Glutamatergic neuron (in vitro differentiated cells): ENCODE results near the gene HPSE2. TPM values are rescaled to one million over a fixed set of nuclear protein-coding genes. Genes with fewer than 3 reads are reported as not detected.
"Not testable (repeated sequence)": the region's sequence is repeated elsewhere in the genome, so short reads cannot be mapped to it uniquely, and the experiment has no call there.

Experiments
- DNase-seq: peaks from one replicate; pipeline ENCODE4 v3.0.0; 2022
- H3K27ac Mint-ChIP-seq: one replicate; pipeline ENCODE4 v1.8.0; 2020; ENCODE audit warnings: mild to moderate bottlenecking, mixed read lengths, inconsistent platforms; ENCODE audit not compliant: unreplicated experiment
- H3K27me3 Mint-ChIP-seq: one replicate; pipeline ENCODE4 v1.8.0; 2020; ENCODE audit warnings: mild to moderate bottlenecking, moderate library complexity, mixed read lengths, inconsistent platforms; ENCODE audit not compliant: unreplicated experiment
- H3K36me3 Mint-ChIP-seq: one replicate; pipeline ENCODE4 v1.8.0; 2020; ENCODE audit warnings: mild to moderate bottlenecking, mixed read lengths, inconsistent platforms; ENCODE audit not compliant: unreplicated experiment
- H3K4me1 Mint-ChIP-seq: one replicate; pipeline ENCODE4 v1.8.0; 2020; ENCODE audit warnings: mild to moderate bottlenecking, low read depth, mixed read lengths, inconsistent platforms; ENCODE audit not compliant: unreplicated experiment
- H3K4me3 Mint-ChIP-seq: one replicate; pipeline ENCODE4 v1.8.0; 2020; ENCODE audit warnings: mild to moderate bottlenecking, mixed read lengths, inconsistent platforms; ENCODE audit not compliant: unreplicated experiment
- H3K9me3 Mint-ChIP-seq: one replicate; pipeline ENCODE4 v1.8.0; 2020; ENCODE audit warnings: mild to moderate bottlenecking, moderate library complexity, mixed read lengths, inconsistent platforms; ENCODE audit not compliant: unreplicated experiment
- total RNA-seq: library from RNA; stranded (reverse); fragmentation: NEBNext Ultra II Directional; extraction: Animal tissue kit (Norgen Biotek cat#: 25700); gene quantifications from one replicate; pipeline ENCODE4 v1.2.1, GENCODE V29; 2021; ENCODE audit not compliant: unreplicated experiment
- TF ChIP-seq, protein P1 (sequence below): fragments of 200-600 bp; sonication (generic); IDR thresholded peaks from one replicate; pipeline ENCODE4 v1.5.0; 2021; ENCODE audit not compliant: partially characterized antibody, unreplicated experiment

The HPSE2 gene
- total RNA-seq, 1 donor from 2014 or later: not detected

DNA sequence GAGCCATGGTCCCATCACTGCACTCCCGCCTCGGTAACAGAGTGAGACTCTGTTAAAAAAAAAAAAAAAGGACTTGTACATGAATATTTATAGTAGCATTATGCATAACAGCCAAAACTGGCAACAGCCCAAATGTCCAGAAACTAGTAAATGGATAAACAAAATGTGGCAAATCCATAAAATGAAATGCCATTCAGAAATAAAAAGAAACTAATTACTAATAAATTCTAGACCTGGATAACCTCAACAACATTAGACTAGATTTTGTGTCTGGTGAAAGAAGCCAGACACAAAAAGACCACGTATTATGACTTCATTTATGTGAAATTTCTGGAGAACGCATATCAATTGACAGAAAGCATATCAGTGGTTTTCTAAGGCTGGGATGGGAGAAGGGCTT, 74.5 kb downstream of the HPSE2 start:
- TF ChIP-seq, protein P1, sequence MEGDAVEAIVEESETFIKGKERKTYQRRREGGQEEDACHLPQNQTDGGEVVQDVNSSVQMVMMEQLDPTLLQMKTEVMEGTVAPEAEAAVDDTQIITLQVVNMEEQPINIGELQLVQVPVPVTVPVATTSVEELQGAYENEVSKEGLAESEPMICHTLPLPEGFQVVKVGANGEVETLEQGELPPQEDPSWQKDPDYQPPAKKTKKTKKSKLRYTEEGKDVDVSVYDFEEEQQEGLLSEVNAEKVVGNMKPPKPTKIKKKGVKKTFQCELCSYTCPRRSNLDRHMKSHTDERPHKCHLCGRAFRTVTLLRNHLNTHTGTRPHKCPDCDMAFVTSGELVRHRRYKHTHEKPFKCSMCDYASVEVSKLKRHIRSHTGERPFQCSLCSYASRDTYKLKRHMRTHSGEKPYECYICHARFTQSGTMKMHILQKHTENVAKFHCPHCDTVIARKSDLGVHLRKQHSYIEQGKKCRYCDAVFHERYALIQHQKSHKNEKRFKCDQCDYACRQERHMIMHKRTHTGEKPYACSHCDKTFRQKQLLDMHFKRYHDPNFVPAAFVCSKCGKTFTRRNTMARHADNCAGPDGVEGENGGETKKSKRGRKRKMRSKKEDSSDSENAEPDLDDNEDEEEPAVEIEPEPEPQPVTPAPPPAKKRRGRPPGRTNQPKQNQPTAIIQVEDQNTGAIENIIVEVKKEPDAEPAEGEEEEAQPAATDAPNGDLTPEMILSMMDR: no peak
- Mint-ChIP-seq H3K36me3 (no peaks in the 10 kb centered on the region), H3K4me3 (no peak overlapping the region), H3K4me1 (no peaks in the 10 kb centered on the region), H3K9me3 (no peaks in the 10 kb centered on the region), H3K27ac (no peak overlapping the region), H3K27me3 (no peaks in the 10 kb centered on the region)
- DNase-seq: no peak

DNA sequence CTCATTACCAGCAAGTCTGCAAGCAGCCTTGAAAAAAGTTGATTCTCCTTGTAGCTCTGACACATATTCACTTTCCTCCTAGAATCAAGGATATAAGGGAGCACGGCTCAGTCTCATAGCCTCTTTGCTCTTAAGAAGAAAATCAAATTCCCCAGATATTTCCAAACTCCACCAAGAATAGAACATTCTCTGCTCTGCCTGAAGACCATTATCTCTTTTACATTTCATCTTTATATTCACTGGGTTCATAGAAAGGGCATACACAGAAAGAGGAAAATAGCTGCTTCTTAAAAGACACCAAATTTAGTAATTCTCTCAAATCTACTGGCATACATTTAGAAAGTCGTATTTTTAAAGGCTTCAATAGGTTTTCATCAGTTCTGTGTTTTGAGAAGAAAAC, 92.0 kb downstream of the HPSE2 start:
- Mint-ChIP-seq H3K27ac (no peak overlapping the region), H3K36me3 (no peaks in the 10 kb centered on the region), H3K9me3 (no peaks in the 10 kb centered on the region), H3K4me3 (no peak overlapping the region), H3K27me3 (no peaks in the 10 kb centered on the region), H3K4me1 (no peaks in the 10 kb centered on the region)
- TF ChIP-seq, protein P1: no peak
- DNase-seq: no peak

DNA sequence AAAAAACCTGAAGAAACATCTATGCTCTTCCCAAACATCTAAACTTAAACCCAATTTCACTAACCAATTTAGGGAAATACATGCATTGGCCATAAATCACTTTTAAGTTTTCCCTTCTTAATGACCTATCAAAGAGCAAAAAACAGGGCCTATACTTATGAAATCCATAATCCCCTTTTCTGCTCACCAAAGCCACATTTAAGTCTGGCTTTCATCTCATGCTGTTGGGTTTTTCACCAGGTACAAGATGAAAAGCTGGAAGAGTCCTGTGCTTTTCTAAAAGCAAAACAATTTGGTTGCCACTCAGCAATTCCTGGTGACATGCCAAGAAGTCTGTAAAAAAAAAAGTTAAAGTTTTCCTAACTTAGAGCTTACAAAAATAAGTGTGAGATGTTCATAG, 92.6 kb downstream of the HPSE2 start:
- Mint-ChIP-seq H3K27ac (no peak overlapping the region), H3K27me3 (no peaks in the 10 kb centered on the region), H3K4me1 (no peaks in the 10 kb centered on the region), H3K9me3 (no peaks in the 10 kb centered on the region), H3K36me3 (no peaks in the 10 kb centered on the region), H3K4me3 (no peak overlapping the region)
- no peak for DNase-seq
- TF ChIP-seq, protein P1: no peak

DNA sequence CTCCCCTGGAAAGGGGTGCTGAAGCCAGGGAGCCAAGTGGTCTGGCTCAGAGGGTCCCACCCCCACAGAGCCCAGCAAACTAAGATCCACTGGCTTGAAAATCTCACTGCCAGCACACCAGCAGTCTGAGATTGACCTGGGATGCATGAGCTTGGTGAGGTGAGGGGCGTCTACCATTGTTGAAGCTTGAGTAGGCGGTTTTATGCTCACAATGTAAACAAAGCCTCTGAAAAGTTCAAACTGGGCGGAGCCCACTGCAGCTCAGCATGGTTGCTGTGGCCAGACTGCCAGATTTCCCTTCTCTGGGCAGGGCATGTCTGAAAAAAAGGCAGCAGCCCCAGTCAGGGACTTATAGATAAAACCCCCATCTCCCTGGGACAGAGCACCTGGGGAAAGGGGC, 102.8 kb downstream of the HPSE2 start:
- H3K27me3 Mint-ChIP-seq, H3K4me3 Mint-ChIP-seq, H3K9me3 Mint-ChIP-seq, H3K27ac Mint-ChIP-seq, H3K36me3 Mint-ChIP-seq, DNase-seq, H3K4me1 Mint-ChIP-seq: not testable (repeated sequence)

DNA sequence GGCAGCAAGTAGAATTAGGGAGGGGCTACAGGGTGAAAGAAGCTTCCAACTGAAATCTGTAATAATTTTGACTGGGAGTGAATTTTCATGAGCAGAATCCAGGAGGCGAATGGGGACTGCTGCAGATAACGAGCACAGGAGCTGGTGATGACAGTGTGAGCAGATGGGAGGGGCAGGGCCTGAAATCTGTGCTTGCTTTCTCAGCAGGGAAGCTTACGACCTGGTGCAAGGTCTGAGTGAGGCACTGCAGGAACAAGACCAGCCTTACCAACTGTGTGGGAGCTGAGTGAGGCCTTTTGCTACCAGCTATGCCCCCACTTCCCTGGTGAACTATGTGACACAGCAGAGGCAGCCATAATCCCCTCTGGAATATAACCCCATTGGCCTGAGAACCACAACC, 109.8 kb downstream of the HPSE2 start:
- TF ChIP-seq, protein P1: no peak
- Mint-ChIP-seq H3K27ac (no peak overlapping the region), H3K9me3 (peaks cover 2% of the 10 kb centered on the region), H3K4me3 (no peak overlapping the region), H3K4me1 (no peaks in the 10 kb centered on the region), H3K36me3 (peaks cover 3% of the 10 kb centered on the region), H3K27me3 (no peaks in the 10 kb centered on the region)
- DNase-seq: peak; percentile 5

DNA sequence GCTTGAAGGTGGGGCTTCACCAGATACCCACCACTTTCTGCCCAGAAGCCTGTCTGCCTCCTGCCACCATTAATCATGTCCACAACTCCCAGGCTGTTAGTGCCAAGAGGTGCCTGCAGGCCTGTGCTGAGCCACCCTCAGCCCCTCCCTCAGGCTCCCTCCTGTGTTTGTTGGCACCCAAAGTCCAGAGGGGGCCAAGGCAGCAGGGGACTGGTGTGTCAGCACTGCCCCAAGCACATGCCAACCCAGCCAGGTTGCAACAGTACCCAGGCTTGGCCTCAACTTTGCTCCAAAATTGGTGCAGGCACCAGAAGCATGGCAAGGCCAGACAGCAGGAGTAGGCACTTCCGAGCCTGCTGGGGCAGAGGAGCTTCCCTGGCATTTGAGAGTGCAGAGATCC, 111.3 kb downstream of the HPSE2 start:
- no peaks in the 10 kb centered on the region for H3K27me3 Mint-ChIP-seq
- H3K9me3 Mint-ChIP-seq: peaks cover 4% of the 10 kb centered on the region
- no peaks in the 10 kb centered on the region for H3K4me1 Mint-ChIP-seq
- DNase-seq: no peak
- peaks cover 4% of the 10 kb centered on the region for H3K36me3 Mint-ChIP-seq
- no peak overlapping the region for H3K4me3 Mint-ChIP-seq
- no peak overlapping the region for H3K27ac Mint-ChIP-seq
- TF ChIP-seq, protein P1: no peak
